Kidney (tissue), 14 donors: Measurements from ENCODE around the gene RNF14. TPM values are rescaled to one million over a fixed set of nuclear protein-coding genes. Genes with fewer than 3 reads are reported as not detected.
"Not testable (repeated sequence)": the region's sequence is repeated elsewhere in the genome, so short reads cannot be mapped to it uniquely, and the experiment has no call there.

Experiments
- DNase-seq, 5 donors: peaks; one replicate each; pipeline ENCODE4 v3.0.0-alpha.2; 2013 to 2020
- FAIRE-seq: peaks from 2 replicates; lab custom pipeline; 2012; peaks lifted over from hg19 to GRCh38; lab: Jason Lieb, UNC
- H3K27ac ChIP-seq, 2 donors: one replicate each; pipeline ENCODE4 v1.7.0; 2013; ENCODE audit warnings: low read depth in 2 of 2, low read length in 2 of 2, inconsistent platforms in 1 of 2
- H3K27me3 ChIP-seq: one replicate; pipeline ENCODE4 v1.7.1; 2013; ENCODE audit warnings: low read length, inconsistent platforms; ENCODE audit not compliant: control insufficient read depth, insufficient read depth
- H3K36me3 ChIP-seq, 3 donors: one replicate each; pipeline versions ENCODE4 v1.7.0 to v1.7.1; 2013; ENCODE audit warnings: low read length in 3 of 3, control low read depth in 1 of 3, inconsistent platforms in 1 of 3; ENCODE audit not compliant: insufficient read depth in 3 of 3, control insufficient read depth in 2 of 3
- H3K4me1 ChIP-seq, 3 donors: one replicate each; pipeline versions ENCODE4 v1.7.0 to v1.7.1; 2013; ENCODE audit warnings: low read length in 3 of 3, inconsistent platforms in 1 of 3, low read depth in 1 of 3; ENCODE audit not compliant: control insufficient read depth in 2 of 3, insufficient read depth in 2 of 3
- H3K4me3 ChIP-seq, 3 donors: one replicate each; pipeline versions ENCODE4 v1.7.0 to v1.8.1; 2013; ENCODE audit warnings: low read length in 3 of 3, control low read depth in 1 of 3, inconsistent platforms in 1 of 3
- H3K9ac ChIP-seq, 3 donors: one replicate each; pipeline versions ENCODE4 v1.7.0 to v1.7.1; 2013; ENCODE audit warnings: low read length in 3 of 3, control low read depth in 1 of 3, inconsistent platforms in 1 of 3
- H3K9me3 ChIP-seq, 3 donors: one replicate each; pipeline versions ENCODE4 v1.7.0 to v1.7.1; 2013; ENCODE audit warnings: low read length in 3 of 3, control low read depth in 1 of 3, inconsistent platforms in 1 of 3; ENCODE audit not compliant: control insufficient read depth in 2 of 3, insufficient read depth in 1 of 3
- CTCF ChIP-seq: IDR thresholded peaks from 3 replicates; pipeline ENCODE4 v1.5.1; 2012; ENCODE audit warnings: mild to moderate bottlenecking, moderate library complexity, borderline replicate concordance; ENCODE audit not compliant: insufficient read depth; ENCODE audit errors: extremely low read depth
- intact Hi-C: fragments of 100-400 bp; cut with DNase I; formaldehyde crosslinking; loops from one replicate; pipeline ENCODE4 v1.11.1; 2022
- polyA plus RNA-seq: library from polyadenylated mRNA; stranded (reverse); fragments of 350-450 nt; fragmentation: Illumina TruSeq; extraction: RNeasy Lipid Tissue Mini Kit (QIAGEN cat#74804); gene quantifications from one replicate; pipeline ENCODE4 v1.2.3, GENCODE V29; 2014; ENCODE audit warnings: low read depth, low replicate concordance; ENCODE audit not compliant: insufficient read depth
- total RNA-seq: library from RNA; stranded (reverse); fragmentation: NEBNext Ultra II Directional; extraction: Animal tissue kit (Norgen Biotek cat#: 25700); gene quantifications from one replicate; pipeline ENCODE4 v1.2.1, GENCODE V29; 2021
- donor health status: control.
- donor health status: control.
- donor health status: control.
- donor health status: control.
- donor health status: control.
- donor health status: DM: yes; HTN: yes; CAD: no.
- donor health status: Normal renal cell carcinoma (clear cell type).

Gene RNF14
- total and polyA plus RNA-seq, 2 donors from 2014 or later, result 53.5 to 69.3 TPM

GRCh38 chr5:141922827-141923447, 46.0 kb upstream of the RNF14 start:
- intact Hi-C loops, H3K27me3 ChIP-seq, FAIRE-seq, H3K9me3 ChIP-seq, DNase-seq: not testable (repeated sequence)
- peak overlapping the region; percentile 7 to 97 (median 92) for H3K9ac ChIP-seq
- H3K4me3 ChIP-seq, result peak overlapping the region; percentile 79 to 88 (median 87)
- peaks cover 3 to 23% (median 19%) of the 10 kb centered on the region in 3 donors for H3K36me3 ChIP-seq
- peaks cover 0 to 11% (median 4%) of the 10 kb centered on the region in 3 donors for H3K4me1 ChIP-seq
- H3K27ac ChIP-seq, result peak overlapping the region; percentile 99

GRCh38 chr5:141923448-141924313, 45.2 kb upstream of the RNF14 start, which contains the start of gene DELE1:
DELE1 (plus strand) TSS chr5:141923871; CDS start chr5:141923942, 71 bp downstream.
- FAIRE-seq (no peak), DNase-seq (peak; percentile 94 to 98 (median 97))
- Histone ChIP-seq H3K27ac (peak within 1 kb of the TSS; percentile 99), H3K4me3 (peak within 1 kb of the TSS; percentile 79 to 88 (median 87)), H3K9ac (peak within 1 kb of the TSS; percentile 52 to 97 (median 92)), H3K4me1 (peaks cover 0 to 11% (median 4%) of the 10 kb centered on the region in 3 donors), H3K27me3 (no peaks in the 10 kb centered on the region), H3K9me3 (no peaks in the 10 kb centered on the region), H3K36me3 (peaks cover 4 to 28% (median 27%) of the 10 kb centered on the region in 3 donors)
- intact Hi-C loops, result no loop called here
- no peak for TF ChIP-seq CTCF

GRCh38 chr5:141926434-141926833, 42.5 kb upstream of the RNF14 start:
- Histone ChIP-seq H3K4me3 (no peak overlapping the region), H3K27me3 (no peaks in the 10 kb centered on the region), H3K4me1 (peaks cover 0 to 11% (median 4%) of the 10 kb centered on the region in 3 donors), H3K9ac (no peak overlapping the region), H3K27ac (no peak overlapping the region), H3K36me3 (peaks cover 5 to 54% (median 48%) of the 10 kb centered on the region in 3 donors), H3K9me3 (no peaks in the 10 kb centered on the region)
- DNase-seq (no peak), FAIRE-seq (no peak)
- no peak for TF ChIP-seq CTCF
- intact Hi-C loops, result no loop called here

- peaks cover 0 to 10% (median 4%) of the 10 kb centered on the region in 3 donors for H3K4me1 ChIP-seq
- H3K36me3 ChIP-seq, result peaks cover 8 to 66% (median 58%) of the 10 kb centered on the region in 3 donors
- DNase-seq (no peak), FAIRE-seq (no peak)
- H3K27me3 ChIP-seq, result no peaks in the 10 kb centered on the region
- no peaks in the 10 kb centered on the region for H3K9me3 ChIP-seq
- no peak overlapping the region for H3K9ac ChIP-seq
- intact Hi-C loops, result no loop called here
- no peak overlapping the region for H3K27ac ChIP-seq
- TF ChIP-seq CTCF, result no peak
- H3K4me3 ChIP-seq, result no peak overlapping the region
Observed at GRCh38 chr5:141928051-141928450, 40.9 kb upstream of the RNF14 start.
